GM10847 (cell line): Measurements from ENCODE around the gene RFFL.

Experiments
- POLR2A ChIP-seq: IDR thresholded peaks from 2 replicates; pipeline ENCODE4 v1.6.1; 2011; ENCODE audit not compliant: insufficient read length; ENCODE audit errors: extremely low read depth

The RFFL gene

GRCh38 chr17:34974794-34975785 is 88.4 kb downstream of the RFFL start:
- no peak for TF ChIP-seq POLR2A

GRCh38 chr17:34974179-34974578 is 89.3 kb downstream of the RFFL start:
- TF ChIP-seq POLR2A = no peak

- peak; percentile 84 for TF ChIP-seq POLR2A
Observed at GRCh38 chr17:34961093-34961911, 102.2 kb downstream of the RFFL start, which contains the start of the genes CCT6B and ZNF830. TSS of gene CCT6B (minus strand) at chr17:34961460. CDS start at chr17:34961393, 67 bp downstream. TSS of gene ZNF830 (plus strand) at chr17:34961540. CDS start at chr17:34961567, 27 bp downstream.

- no peak for TF ChIP-seq POLR2A
Observed at GRCh38 chr17:34958438-34958837, 105.1 kb downstream of the RFFL start.
